ENCODE measurements around the gene PSMC3. TPM values are rescaled to one million over a fixed set of nuclear protein-coding genes. Genes with fewer than 3 reads are reported as not detected.

Gene PSMC3
- total and polyA plus RNA-seq, 9 of the 15 experiments (the other 6 are each of a cell fraction or from before 2014, with no cell fraction given): 44.3 to 324 (median 240) TPM

- TF ChIP-seq, protein P1, sequence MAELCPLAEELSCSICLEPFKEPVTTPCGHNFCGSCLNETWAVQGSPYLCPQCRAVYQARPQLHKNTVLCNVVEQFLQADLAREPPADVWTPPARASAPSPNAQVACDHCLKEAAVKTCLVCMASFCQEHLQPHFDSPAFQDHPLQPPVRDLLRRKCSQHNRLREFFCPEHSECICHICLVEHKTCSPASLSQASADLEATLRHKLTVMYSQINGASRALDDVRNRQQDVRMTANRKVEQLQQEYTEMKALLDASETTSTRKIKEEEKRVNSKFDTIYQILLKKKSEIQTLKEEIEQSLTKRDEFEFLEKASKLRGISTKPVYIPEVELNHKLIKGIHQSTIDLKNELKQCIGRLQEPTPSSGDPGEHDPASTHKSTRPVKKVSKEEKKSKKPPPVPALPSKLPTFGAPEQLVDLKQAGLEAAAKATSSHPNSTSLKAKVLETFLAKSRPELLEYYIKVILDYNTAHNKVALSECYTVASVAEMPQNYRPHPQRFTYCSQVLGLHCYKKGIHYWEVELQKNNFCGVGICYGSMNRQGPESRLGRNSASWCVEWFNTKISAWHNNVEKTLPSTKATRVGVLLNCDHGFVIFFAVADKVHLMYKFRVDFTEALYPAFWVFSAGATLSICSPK (IDR thresholded peaks at IDR 0.05; ENCODE audit: borderline replicate concordance): no peak
- no peak for TF ChIP-seq SRSF1 (IDR thresholded peaks at IDR 0.05; ENCODE audit: low read depth, low read length)
- TF ChIP-seq THAP7 (CRISPR knock-in tag; IDR thresholded peaks at IDR 0.05): no peak
- no peak for TF ChIP-seq RBM34 (IDR thresholded peaks at IDR 0.05; ENCODE audit: borderline replicate concordance, insufficient read depth, low read length)
- TF ChIP-seq ZNF3 (CRISPR knock-in tag; IDR thresholded peaks at IDR 0.05): no peak
- peak; percentile 20; the same call in 1 of the 2 replicates for TF ChIP-seq BCOR (IDR thresholded peaks at IDR 0.05)
- TF ChIP-seq HSF4 (CRISPR knock-in tag; IDR thresholded peaks at IDR 0.05; ENCODE audit: borderline replicate concordance): no peak
- TF ChIP-seq USF2 (CRISPR knock-in tag; IDR thresholded peaks at IDR 0.05): no peak
- TF ChIP-seq EHMT2 (IDR thresholded peaks at IDR 0.05): no peak
- peak; percentile 61 for TF ChIP-seq SMARCE1 (IDR thresholded peaks at IDR 0.05)
- TF ChIP-seq PKNOX1 (IDR thresholded peaks at IDR 0.05): peak; percentile 71; the same call in 1 of the 2 replicates
- no peak for TF ChIP-seq ZNF764 (CRISPR knock-in tag; IDR thresholded peaks at IDR 0.05; ENCODE audit: low read depth)
- TF ChIP-seq ZNF140 (CRISPR knock-in tag; IDR thresholded peaks at IDR 0.05): no peak
- TF ChIP-seq CREM (IDR thresholded peaks at IDR 0.05; ENCODE audit: low read depth): peak; percentile 74
- no peak for TF ChIP-seq BCL6 (CRISPR knock-in tag; IDR thresholded peaks at IDR 0.05)
- TF ChIP-seq PCBP1 (IDR thresholded peaks at IDR 0.05; ENCODE audit: low read depth, low read length, poor library complexity, severe bottlenecking): no peak
- no peak for TF ChIP-seq PTRF (tag; IDR thresholded peaks at IDR 0.05)
- TF ChIP-seq SMARCA5 (IDR thresholded peaks at IDR 0.05): no peak; the same call in 1 of the 2 replicates
- no peak for TF ChIP-seq SNIP1 (IDR thresholded peaks at IDR 0.05; ENCODE audit: low read depth)
- TF ChIP-seq PHB (CRISPR knock-in tag; IDR thresholded peaks at IDR 0.05): no peak
- no peak for TF ChIP-seq BMI1 (IDR thresholded peaks at IDR 0.05; ENCODE audit: low read length)
- TF ChIP-seq, protein P2, sequence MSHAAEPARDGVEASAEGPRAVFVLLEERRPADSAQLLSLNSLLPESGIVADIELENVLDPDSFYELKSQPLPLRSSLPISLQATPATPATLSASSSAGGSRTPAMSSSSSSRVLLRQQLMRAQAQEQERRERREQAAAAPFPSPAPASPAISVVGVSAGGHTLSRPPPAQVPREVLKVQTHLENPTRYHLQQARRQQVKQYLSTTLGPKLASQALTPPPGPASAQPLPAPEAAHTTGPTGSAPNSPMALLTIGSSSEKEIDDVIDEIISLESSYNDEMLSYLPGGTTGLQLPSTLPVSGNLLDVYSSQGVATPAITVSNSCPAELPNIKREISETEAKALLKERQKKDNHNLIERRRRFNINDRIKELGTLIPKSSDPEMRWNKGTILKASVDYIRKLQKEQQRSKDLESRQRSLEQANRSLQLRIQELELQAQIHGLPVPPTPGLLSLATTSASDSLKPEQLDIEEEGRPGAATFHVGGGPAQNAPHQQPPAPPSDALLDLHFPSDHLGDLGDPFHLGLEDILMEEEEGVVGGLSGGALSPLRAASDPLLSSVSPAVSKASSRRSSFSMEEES (CRISPR knock-in tag; IDR thresholded peaks at IDR 0.05): no peak
- no peak for TF ChIP-seq HNRNPH1 (optimal IDR thresholded peaks at IDR 0.05; ENCODE audit: low read depth, low read length)
- no peak for TF ChIP-seq NR4A1 (CRISPR knock-in tag; IDR thresholded peaks at IDR 0.05)
- no peak for TF ChIP-seq NR4A1 (tag; IDR thresholded peaks at IDR 0.05)
Observed at GRCh38 chr11:47376525-47377371, 49.5 kb downstream of the PSMC3 start (continued).
